GM18867 (cell line): ENCODE results near the gene CHSY1.
A peak's percentile ranks its signal among the peaks of the same experiment; 100 is the strongest.
"Not testable (repeated sequence)": the region's sequence is repeated elsewhere in the genome, so short reads cannot be mapped to it uniquely, and the experiment has no call there.

Source experiments
- ATAC-seq: cut with Tn5 transposase; IDR thresholded peaks from one replicate; pipeline ENCODE4 v1.9.1; 2021; ENCODE audit warnings: mild to moderate bottlenecking, moderate library complexity; ENCODE audit not compliant: unreplicated experiment

CHSY1 gene

GRCh38 chr15:101246391-101246790 is 5.5 kb downstream of the CHSY1 start:
- no peak for ATAC-seq

- no peak for ATAC-seq
Observed at GRCh38 chr15:101244889-101245668, 6.8 kb downstream of the CHSY1 start.

GRCh38 chr15:101244036-101244781 is 7.6 kb downstream of the CHSY1 start:
- ATAC-seq: no peak

- ATAC-seq: no peak
Observed at GRCh38 chr15:101243420-101243819, 8.4 kb downstream of the CHSY1 start.

GRCh38 chr15:101242999-101243336 is 8.9 kb downstream of the CHSY1 start:
- ATAC-seq: no peak

- ATAC-seq: peak; percentile 81
Observed at GRCh38 chr15:101242160-101242998, 9.5 kb downstream of the CHSY1 start.

- ATAC-seq: no peak
Observed at GRCh38 chr15:101240358-101240757, 11.5 kb downstream of the CHSY1 start.

GRCh38 chr15:101239724-101240136 is 12.1 kb downstream of the CHSY1 start:
- no peak for ATAC-seq

GRCh38 chr15:101237251-101237650 is 14.6 kb downstream of the CHSY1 start:
- ATAC-seq: no peak

- ATAC-seq: no peak
Observed at GRCh38 chr15:101233651-101234280, 18.1 kb downstream of the CHSY1 start.

GRCh38 chr15:101232677-101233076 is 19.2 kb downstream of the CHSY1 start:
- no peak for ATAC-seq

- no peak for ATAC-seq
Observed at GRCh38 chr15:101228313-101228712, 23.5 kb downstream of the CHSY1 start.

- ATAC-seq: no peak
Observed at GRCh38 chr15:101225658-101226057, 26.2 kb downstream of the CHSY1 start.

- no peak for ATAC-seq
Observed at GRCh38 chr15:101221902-101222301, 29.9 kb downstream of the CHSY1 start.

- no peak for ATAC-seq
Observed at GRCh38 chr15:101220060-101220459, 31.8 kb downstream of the CHSY1 start.

GRCh38 chr15:101219441-101219840 is 32.4 kb downstream of the CHSY1 start:
- no peak for ATAC-seq

GRCh38 chr15:101217446-101217845 is 34.4 kb downstream of the CHSY1 start:
- no peak for ATAC-seq

- ATAC-seq: no peak
Observed at GRCh38 chr15:101216100-101216499, 35.7 kb downstream of the CHSY1 start.

- ATAC-seq: no peak
Observed at GRCh38 chr15:101215681-101216080, 36.2 kb downstream of the CHSY1 start.

GRCh38 chr15:101214435-101215097 is 37.3 kb downstream of the CHSY1 start:
- ATAC-seq: not testable (repeated sequence)
